HG02840 (cell line): ENCODE results near the gene GPR146.

Source experiments
- ATAC-seq: cut with Tn5 transposase; IDR thresholded peaks from one replicate; pipeline ENCODE4 v1.9.1; 2021; ENCODE audit warnings: mild to moderate bottlenecking, moderate library complexity, moderate number of reproducible peaks; ENCODE audit not compliant: unreplicated experiment, low FRiP score

The GPR146 gene

DNA sequence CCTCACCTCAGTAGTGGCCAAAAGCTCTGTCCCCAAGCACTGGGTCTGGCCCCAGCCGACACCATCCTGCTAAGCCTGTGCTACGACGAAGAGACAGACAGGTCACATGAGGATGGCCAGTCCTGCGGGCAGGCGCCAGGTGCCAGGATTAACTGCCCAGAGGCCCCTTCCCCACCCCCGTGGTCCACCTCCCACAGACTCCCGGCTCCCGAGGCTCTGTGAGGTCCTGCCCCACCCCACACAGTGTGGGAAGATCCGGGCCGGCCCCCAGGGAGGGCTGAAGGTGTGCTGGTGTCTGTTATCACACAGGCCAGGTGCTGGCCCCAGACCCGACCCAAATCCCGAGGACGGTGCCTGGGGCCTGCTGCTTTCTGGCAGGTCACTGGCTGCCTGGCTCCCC is 34.1 kb upstream of the GPR146 start:
- no peak for ATAC-seq

- ATAC-seq: no peak
These were observed 32.9 kb upstream of the GPR146 start for GRCh38 chr7:1011297-1012003.

DNA sequence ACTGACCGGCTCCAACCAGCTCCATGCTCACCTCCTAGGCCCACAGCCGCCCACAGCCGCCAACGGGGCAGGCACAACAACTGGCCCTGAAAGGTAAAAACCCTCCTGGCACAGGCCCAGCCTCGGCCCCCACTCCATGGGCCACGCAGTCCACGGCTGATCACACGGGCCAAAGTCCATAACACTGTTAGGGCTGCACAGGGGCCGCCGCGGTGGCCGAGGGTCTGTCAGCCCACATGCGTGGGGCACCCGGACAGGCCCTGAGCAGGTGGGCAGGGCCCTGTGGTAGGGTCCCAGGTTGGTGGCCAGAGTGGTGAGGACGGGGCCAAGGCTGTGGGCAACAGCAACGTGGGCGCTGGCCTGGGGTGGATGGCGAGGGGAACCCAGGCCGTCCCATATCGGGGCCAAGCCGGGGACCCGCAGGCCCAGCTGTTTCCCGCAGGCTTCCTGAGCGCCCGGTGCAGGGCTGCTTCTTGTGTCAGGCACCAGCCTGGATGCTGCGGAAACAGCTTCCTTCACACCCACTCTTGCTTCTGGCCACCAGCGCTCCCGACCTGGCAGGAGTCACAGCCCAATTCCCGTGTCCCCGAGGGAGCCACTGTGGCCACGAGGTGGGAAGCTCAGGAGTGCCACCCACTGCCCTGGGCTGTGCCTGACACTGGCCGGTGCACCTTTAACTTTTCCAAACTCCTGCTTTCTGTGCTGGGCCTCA is 32.2 kb upstream of the GPR146 start:
- ATAC-seq: no peak

DNA sequence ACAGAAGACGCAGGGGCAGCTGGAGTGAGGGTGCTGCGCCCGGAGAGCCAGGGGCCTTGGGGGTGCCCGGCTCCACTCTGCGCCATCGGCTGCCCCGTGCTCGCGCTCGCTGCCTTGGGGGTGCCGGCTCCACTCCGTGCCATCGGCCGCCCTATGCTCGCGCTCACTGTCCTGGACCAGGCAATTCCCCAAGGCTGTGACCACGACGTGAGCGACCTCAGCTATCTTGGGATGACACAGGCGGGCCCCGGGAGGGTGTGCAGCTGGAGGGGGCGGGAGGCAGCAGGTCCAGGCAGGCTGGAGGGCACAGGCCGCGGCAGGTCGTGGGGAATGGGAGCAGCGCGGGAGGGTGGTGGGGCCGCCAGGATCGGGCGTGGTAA is 31.6 kb upstream of the GPR146 start:
- ATAC-seq: no peak

- ATAC-seq: no peak
These were observed 30.8 kb upstream of the GPR146 start for GRCh38 chr7:1013581-1013980.

- ATAC-seq: no peak
These were observed 29.7 kb upstream of the GPR146 start for GRCh38 chr7:1014681-1015080.

DNA sequence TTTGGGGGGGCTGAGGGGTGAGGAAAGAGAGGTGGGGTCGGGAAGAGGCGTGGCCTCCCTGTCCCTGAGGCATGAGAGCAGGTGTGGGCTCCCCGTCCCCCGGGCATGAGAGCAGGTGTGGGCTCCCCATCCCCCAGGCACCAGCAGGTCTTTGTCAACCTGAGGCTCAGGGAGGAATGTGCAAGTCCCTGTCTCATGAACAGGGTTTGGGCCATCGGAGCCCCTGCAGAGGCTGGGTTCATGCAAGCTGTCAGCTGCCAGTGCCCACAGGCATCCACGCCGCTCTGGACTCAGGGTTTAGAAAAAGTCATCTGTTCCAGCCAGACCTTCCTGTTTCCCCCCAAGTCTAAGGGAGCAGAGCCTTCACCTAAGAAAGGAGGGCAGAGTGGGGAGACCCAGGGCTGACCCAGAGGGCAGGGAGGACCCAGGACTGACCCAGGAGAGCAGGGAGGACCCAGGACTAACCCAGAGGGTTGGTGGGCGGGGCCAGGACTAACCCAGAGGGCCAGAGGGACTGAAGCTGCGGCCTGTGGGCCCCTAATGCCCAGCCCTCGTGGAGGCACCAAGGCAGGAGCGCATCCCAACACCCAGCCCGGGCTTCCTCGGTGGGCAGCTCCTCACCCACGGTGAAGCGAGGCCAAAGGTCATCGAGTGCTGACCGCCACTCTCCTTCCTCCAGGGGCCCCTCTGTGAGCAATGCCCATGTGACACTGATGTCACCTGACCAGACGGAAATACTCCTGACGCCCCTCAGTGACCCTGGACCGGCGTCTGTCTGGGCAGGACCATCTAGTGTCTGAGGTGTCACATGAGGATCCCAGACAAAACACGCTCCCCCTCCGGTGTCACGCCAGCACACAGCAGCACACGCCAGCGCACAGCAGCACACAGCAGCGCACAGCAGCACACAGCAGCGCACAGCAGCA is 28.9 kb upstream of the GPR146 start:
- no peak for ATAC-seq

DNA sequence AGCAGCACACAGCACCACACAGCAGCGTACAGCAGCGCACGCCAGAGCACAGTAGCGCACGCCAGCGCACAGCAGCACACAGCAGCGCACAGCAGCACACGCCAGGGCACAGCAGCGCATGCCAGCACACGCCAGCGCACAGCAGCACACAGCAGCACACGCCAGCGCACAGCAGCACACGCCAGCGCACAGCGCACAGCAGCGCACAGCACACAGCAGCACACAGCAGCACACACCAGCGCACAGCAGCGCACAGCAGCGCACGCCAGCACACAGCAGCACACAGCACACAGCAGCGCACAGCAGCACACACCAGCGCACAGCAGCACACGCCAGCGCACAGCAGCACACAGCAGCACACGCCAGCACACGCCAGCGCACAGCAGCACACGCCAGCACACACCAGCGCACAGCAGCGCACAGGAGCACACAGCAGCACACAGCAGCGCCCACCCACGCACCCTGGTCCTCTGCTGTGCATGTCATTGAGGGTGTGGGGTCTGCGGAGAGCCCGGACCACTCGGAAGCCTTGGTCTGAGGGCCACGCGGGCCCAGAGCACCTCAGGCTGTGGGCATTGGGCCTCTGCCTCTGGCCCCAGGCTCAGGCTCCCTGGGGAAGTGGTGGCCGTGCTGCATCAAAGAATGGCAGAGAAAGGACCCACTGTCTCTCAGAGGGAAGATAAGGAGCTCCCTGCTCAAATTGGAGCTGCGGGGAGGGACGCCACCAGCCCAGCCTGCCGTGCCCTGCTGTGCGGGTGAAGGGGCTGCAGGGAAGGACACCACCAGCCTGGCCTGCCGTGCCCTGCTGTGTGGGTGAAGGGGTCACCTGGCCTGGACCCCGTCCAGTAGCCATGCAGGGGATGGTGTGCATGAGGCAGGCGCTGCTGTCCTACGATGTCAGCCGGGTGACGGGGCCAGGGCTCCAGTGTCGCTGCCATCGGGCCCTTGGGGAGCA is 27.5 kb upstream of the GPR146 start:
- ATAC-seq: no peak

- ATAC-seq: no peak
These were observed 26.6 kb upstream of the GPR146 start for GRCh38 chr7:1017586-1018333.

- no peak for ATAC-seq
These were observed 26.0 kb upstream of the GPR146 start for GRCh38 chr7:1018334-1018695.

DNA sequence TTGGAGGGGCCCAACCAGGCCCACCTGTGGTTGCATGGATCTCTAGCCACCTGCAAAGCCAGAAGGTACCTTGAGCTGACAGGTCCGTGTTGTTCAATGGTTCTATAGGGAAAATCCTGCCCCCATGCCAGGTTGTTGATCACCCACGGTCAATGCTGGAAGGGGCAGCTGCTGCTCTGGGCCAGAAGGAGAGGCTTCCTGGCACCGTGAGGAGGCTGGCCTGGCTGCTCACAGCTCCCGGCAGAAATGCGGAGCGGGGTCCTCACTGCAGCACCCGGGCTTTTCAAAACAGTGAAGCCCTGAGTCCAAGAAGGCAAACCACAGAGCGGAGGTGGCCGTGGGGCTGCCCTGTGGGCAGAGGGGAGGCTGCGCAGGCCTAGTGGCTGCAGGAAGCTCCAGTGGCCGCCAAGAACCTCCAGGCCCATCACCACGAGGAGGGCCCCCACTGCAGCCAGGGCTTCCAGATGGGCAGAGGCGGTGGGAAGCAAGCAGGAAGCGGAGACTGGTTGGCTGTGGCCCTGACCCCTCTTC is 25.0 kb upstream of the GPR146 start:
- no peak for ATAC-seq

- no peak for ATAC-seq
These were observed 24.3 kb upstream of the GPR146 start for GRCh38 chr7:1019789-1020610.

DNA sequence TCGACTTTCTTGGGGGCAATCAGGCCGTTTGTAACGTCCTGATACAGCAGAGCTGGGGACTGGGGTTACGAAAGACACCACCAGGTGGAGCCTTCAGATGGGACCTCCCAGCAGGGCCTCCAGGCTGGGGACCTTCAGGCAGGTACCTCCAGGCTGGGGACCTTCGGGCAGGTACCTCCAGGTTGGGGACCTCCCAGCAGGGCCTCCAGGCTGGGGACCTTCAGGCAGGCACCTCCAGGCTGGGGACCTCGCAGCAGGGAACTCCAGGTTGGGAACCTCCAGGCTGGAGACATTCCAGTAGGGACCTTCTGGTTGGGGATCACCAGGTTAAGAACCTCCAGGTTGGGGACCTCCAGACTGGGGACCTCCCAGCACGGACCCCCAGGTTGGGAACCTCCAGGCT is 23.5 kb upstream of the GPR146 start:
- ATAC-seq: no peak

- ATAC-seq: no peak
These were observed 23.0 kb upstream of the GPR146 start for GRCh38 chr7:1021366-1021765.

GRCh38 chr7:1021931-1022330 is 22.4 kb upstream of the GPR146 start:
- no peak for ATAC-seq

DNA sequence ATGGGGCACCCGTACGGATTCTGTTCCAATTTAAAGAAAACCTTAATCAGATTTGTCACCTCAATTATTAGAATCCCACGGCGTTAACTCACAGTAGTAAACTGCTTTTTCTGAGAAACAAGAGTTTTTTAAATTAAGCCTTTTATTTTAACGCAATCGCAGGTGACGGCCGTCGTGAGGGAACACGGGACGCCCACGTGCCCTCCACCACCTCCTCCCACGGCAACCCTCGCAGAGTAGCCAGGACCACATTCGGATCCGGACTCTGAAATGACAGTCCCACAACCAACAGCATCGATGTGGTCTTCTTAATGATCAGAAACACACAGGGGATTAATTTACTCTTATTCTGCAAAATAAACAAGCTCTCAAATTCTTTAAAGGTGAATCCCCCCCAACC is 22.0 kb upstream of the GPR146 start:
- ATAC-seq: no peak

GRCh38 chr7:1022801-1023465 is 21.4 kb upstream of the GPR146 start:
- no peak for ATAC-seq

GRCh38 chr7:1024331-1024841 is 20.0 kb upstream of the GPR146 start:
- peak; percentile 47 for ATAC-seq
